GM21381 (cell line): Measurements from ENCODE around the gene NEDD4.
"Not testable (repeated sequence)": the region's sequence is repeated elsewhere in the genome, so short reads cannot be mapped to it uniquely, and the experiment has no call there.

ENCODE experiments used
- ATAC-seq: cut with Tn5 transposase; IDR thresholded peaks from one replicate; pipeline ENCODE4 v1.9.1; 2021; ENCODE audit warnings: mild to moderate bottlenecking, moderate library complexity; ENCODE audit not compliant: unreplicated experiment

The NEDD4 gene

DNA sequence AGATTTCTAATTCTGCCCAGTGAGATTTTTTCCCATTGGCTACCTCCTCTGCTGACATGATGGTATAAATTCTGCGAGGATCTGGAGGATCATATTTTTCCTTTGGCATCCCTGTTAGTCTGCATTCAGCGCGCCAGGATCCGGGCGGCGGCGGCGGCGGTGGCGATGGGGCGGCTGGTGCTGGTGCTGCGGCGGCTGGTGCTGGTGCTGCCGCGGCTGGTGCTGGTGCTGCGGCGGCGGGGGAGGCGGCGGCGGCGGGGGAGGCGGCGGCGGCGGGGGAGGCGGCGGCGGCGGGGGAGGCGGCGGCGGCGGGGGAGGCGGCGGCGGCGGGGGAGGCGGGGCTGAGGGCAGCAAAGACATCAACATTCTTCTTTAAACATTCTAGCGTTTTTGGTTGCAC, 13.6 kb upstream of the NEDD4 start:
- not testable (repeated sequence) for ATAC-seq

DNA sequence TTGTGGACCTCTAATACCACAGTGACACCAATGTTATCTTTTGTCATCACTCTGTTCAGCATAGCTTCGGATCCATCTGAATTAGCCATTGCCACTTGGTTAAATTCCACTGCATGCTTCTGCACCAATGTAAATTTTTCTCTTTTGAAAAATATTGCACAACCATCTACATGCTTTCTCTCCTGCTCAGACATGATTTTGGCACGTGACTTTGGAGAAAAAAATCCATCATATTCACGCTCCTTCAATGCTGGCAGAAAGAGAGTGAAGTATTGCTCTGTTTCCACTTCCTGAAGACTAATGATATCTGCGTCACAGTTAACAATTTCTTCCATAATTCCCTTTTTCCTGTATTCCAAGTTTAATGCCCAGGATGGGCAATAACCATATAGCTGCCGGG, 13.0 kb upstream of the NEDD4 start:
- not testable (repeated sequence) for ATAC-seq

DNA sequence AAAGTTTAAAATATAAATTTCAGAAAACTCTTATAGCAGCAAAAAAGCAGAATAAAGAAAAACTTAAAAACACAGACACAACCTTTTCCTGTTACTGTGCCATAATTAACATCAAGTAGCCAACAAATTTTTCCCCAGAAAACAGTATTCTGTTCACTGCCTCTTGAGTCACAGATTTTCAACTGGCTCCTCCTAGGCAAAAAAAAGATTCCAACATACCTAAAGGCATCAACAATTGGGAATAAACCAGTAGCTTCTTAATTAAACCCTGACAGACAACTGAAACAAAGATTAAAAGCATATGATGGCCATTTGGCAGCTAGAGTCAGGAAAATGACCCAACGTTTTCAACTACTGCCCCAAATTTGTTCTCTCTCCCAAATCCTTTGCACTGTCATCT, 10.9 kb upstream of the NEDD4 start:
- not testable (repeated sequence) for ATAC-seq

DNA sequence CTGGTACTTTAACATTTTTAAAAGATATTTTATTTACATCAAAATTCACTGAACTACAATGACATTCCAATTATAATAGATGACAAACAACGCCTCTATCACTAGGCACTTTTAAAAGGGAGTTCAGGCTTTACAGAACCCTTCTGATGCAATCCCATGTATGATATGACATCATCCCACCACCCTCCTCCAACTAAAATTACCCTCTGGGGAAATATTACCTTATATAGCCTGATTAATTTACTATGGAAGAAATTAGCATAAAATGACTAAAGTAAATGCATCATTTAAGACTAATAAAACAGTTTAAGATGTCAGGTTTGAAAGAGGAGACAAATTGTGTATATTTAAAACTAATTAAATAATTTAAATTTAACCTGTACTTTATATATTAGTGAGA, 10.4 kb upstream of the NEDD4 start:
- not testable (repeated sequence) for ATAC-seq

DNA sequence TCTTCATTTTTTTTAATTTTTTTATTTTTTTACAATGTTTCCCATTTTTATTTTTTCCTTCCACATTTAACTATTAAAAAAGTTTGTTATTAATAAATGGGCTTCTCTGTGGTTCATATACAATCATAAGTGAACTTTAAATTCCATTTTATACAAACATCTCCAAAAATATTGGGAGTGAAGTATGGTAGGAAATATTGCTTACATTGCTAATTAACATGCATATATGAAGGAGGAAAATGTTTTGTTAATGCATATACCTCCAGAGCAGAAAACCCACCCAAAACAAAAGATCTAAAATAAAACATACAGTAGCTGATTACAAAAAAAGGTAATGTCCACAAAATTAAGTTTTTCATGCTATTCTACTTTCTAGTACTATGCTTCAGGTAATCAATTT, 9.9 kb upstream of the NEDD4 start:
- not testable (repeated sequence) for ATAC-seq

DNA sequence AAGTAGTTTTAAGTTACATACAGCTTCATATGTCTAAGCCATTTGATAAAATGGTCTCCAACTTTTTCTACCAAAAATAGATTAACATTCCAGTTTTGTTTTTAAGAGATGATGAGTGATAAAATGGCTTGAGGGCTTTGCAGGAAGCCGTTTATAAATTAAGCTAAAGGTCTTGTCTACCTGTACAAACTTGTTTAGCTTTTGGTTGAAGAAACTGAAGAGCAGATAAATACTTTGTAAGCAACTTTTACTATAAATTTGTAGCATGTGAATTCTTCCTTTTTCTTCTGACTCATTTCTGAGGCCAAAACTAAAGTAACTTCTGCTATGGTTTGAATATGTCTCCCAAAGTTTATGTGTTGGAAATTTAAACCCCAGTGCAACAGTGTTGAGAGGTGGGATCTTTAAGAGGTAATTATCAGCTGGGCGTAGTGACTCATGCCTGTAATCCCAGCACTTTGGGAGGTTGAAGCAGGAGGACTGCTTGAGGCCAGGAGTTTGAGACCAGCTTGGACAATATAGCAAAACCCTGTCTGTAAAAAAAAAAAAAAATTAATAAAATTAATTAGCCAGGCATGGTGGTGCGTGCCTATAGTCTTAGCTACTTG, 8.2 kb upstream of the NEDD4 start:
- no peak for ATAC-seq

DNA sequence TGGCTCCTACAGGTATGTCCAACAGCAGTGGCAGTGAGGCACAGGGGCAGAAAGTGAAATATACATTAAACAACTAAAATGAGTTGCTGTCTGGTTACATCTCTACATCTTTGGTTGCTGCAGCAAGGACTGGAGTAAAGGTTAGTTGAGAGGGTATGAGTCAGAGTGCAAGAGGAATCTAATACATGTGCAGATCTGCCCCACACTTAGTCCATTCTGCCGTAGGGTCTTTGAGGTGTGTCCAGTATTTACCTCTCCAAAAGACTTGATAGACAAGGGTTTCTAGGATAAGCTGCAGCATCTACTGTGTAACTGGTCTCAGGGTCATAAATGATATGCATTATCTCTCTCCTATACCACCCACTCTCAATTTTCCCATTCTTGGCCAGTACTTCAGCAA, 6.2 kb upstream of the NEDD4 start:
- no peak for ATAC-seq

DNA sequence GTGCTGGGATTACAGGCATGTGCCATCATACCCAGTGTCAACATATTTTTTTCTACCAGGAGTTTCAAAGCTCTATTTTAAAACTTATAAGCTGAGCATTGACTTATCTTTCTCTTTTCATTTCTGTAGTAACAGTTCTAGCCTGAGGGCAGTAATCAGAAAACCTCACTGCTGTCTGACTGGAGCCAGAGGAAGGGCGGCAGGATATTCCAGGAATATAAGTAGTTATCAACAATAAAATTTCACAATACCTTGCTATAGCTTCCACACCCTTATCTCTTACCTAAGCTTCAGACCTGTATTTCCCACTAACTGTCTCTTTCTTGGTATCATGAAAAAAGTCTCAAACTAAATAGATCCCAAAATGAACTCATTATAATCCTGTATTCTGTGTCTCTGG, 5.1 kb upstream of the NEDD4 start:
- ATAC-seq = no peak

DNA sequence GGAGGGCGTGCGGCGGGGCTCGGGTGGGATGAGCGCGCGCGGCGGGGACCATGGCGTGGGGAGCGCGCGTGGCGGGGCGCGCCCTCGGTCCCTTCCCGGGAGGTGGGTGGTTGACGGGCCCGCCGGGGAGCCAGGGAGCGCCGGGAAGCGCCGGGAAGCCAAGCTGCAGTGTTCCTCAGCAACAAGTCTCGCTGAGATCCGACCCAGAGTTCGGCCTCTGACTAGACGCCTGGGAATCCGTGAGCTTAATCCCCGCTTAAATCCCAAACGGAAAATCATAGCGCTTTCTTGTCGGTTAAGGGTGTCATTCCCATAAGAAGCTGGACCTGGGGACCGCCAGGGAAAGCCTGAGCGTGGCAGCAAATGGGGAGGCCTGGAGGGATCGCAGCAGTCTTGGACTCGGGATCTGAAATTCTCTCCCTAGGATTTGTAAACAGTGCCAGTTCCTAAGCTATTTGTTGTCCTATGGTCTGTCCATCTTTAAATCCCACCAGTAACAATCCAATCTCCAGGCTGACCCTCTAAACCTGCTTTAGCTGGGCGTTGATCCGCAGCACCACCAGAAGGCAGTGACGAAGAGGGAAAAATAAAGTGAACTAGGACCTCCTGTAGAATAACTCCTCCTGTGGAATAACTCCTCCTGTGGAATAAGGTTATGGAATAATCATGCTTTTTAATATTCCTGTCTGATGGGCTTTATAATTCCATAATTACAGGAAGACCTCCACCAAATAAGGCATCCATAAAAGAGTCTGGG, 570 bp upstream of the NEDD4 start:
- peak; percentile 2 for ATAC-seq

DNA sequence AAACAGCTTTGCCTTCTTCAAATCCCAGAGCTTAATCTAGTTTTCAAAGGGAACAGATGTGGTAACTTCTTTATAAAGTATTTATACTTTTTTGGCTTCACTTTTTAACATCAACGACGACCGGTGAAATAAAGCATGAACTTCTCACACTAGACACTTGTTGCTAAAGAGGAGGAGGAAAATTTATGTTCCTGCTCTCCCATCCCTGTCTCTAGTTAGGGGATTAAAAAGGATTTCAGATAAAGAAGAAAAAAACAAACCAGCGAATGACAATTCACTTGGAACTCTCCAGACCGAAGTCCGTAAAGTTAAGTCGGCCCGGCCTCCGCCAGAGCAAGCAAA, 672 bp downstream of the NEDD4 start:
- no peak for ATAC-seq

DNA sequence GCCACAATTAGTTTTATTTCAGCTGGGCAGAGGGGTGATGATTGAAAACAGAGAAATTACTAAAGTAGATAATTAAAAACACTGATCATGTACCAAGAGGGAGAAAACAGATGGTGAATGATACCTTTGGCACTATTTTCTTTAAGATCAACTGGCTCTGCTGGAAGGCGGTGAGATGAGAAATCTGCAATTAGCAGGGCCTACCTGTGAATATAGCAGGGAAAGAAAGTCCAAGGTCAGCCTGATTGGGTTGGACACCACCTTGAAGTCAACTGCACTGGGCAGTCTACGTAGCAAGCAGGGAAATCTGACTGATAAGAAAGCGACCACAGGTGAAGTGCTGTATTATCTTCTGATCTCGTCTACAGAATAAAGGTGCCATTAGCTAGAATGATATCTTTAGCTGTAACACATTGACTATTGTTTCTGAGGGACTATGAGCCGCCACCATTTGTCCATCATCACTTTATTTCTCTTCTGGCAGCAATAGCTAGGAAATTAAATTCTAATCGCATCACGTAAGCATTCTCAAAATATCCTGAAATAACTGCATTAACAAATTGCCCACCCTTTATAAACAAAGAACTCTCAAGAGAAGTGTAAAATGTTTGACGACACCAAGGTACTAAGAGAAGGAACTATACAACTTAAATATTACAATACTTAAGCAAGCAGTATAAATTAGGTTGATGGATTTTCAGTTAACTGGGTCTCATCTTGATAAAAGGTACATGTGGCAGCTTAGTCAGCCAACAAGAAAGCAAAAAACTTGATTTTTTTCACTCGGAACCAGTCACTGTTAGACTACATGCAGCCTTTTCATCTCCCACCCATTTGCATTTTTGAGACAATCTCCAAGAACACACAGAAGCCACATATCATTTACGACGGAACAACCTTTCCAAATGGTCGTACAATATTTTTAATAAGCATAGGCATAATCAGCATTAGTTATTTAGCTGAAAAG, 1.3 kb downstream of the NEDD4 start:
- ATAC-seq = no peak

DNA sequence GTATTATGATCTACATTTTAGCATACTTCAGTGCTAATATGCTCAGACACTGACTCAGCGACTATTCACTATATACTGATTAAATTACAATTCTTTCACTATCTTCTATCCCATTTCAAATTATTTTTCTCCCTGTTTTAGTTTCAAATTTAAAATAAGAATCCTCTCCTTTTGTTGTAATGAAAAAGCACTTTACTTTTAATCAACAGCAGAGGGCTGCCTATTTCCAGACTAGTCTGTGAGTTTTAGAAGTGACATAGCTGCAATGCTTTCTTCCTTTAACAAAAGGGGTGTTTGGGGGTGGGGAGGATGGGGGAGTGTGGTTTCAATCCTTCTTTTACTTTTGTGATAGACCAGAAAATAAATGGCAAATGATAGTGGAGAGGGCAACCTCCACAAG, 2.4 kb downstream of the NEDD4 start:
- ATAC-seq = no peak

DNA sequence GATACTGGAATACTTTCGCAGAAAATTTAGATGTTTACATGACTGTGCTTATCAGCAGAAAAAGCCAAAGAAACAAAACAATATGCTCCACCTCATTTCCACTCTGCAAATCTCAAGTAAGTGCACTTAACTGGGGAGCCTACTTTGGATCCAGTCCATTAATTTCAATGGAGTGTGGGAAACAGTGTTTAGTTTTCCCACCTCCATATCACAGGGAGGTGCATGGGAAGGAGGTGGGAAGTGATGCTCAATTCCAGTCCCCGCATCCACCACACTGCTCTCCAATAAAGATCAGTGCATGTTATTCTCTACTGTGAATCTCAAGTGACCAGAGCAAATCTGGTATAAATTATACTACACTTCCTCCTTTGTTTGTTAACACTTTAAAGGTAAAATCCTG, 2.9 kb downstream of the NEDD4 start:
- ATAC-seq = no peak

DNA sequence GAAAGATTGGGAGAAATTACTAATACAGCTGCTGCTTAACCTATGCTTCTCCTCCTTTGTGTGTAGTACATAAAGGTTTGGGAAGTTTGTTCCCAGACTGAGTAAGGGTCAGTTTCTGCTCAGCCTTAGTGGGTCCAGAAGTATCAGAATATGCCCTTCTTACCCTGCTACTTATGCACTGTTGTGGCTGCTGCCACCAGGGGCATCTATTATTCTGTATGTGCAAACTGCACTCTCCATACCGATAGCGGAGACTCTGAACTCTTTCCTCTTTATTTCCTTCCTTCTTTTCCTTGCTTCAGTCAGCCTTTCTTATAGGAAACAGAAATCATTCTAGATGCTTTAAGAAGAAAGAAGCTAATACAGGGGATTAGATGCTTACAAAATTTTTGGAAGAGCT, 4.0 kb downstream of the NEDD4 start:
- no peak for ATAC-seq

DNA sequence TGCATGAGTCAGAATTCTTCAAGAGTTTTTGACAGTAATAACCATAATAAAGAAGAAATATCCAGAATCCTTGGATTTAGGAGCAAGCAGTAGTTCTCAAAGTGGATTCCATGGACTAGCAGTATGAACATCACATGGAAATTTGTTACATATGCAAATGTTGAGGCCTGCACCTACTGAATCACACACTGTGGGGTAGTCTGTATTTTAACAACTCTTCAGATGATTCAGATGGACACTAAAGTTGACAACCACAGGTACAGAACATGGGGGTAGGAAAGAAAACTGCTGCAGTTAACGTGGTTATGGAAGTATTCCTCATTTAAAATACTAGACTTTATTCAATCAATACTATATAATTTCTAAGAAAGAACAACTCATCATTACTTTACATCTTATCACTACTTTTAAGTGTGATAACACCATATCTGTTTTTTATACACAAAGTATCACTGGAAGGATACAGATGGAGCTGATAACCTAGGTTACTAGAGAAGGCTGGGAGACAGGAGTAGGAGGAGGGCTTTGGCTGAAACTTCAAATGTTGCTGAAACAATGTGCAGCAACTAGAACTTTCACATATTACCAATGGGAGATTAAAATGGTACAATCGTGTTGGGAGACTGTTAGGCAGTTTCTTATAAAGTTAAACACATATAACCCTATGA, 11.7 kb downstream of the NEDD4 start:
- ATAC-seq = no peak

DNA sequence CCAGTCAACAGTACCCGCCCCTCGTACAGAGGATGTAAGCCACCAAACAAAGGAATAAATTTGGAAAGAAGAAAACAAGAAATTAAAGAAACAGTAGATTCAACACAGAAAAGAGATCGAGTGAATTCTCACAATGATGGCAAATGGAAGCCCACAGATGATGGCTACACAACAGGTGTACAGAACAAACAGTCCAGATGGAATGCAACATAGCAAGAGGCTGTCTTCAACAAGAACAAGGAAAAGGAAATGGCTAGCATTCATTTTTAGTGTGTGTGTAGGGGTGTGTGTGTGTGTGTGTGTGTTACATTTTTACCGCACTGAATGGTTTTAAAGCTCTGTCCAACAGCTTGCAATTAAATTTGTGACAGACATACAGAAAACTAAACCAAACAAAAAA, 12.9 kb downstream of the NEDD4 start:
- ATAC-seq = no peak

DNA sequence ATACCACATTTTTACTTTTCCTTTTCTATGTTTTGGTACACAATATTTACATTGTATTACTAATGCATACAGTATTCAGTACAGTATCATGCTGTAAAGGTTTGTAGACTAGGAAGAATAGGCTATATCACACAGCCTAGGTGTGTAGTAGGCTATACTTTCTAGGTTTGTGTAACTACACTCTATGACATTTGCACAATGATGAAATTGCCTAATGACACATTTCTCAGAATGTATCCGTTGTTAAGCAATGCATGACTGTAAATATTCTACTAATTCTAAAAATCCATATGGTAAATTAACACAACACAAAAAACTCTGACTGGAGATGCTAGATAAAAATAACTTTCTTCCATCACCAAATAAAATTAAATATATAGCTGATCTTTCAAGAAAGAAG, 16.2 kb downstream of the NEDD4 start:
- no peak for ATAC-seq

DNA sequence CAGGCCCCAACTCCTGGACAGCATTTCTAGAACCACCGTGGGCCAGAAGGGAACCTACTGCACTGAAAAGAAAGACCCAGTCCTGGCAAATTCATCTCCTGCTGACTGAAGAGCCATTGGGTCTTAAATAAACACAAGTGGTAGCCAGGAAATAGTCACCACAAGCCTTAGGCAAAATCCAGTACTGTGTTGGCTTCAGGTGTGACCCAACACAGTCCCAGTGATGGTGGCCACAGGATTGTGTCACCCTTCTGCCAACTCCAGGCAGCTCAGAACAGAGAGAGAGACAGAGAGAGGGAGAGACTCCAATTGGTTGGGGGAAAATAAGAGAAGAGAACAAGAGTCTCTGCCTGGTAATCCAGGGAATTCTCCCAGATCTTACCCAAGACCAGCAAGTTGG, 23.1 kb downstream of the NEDD4 start:
- no peak for ATAC-seq

DNA sequence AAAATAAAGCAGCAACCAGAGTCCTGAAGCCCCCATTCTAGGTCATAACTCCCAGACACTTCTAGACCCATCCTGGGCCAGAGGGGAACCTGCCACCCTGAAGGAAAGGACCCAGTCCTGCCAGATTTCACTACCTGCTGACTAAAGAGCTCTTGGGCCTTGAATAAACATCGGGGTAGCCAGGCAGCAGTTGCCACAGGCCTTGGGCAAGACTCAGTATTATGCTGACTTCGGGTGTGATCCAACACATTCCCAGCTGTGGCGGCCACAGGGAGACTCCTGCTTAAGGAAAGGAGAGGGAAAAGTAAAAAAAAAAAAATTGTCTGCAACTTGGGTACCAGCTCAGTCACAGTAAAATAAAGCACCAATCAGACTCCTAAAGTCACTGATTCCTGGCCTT, 23.8 kb downstream of the NEDD4 start:
- ATAC-seq = no peak

DNA sequence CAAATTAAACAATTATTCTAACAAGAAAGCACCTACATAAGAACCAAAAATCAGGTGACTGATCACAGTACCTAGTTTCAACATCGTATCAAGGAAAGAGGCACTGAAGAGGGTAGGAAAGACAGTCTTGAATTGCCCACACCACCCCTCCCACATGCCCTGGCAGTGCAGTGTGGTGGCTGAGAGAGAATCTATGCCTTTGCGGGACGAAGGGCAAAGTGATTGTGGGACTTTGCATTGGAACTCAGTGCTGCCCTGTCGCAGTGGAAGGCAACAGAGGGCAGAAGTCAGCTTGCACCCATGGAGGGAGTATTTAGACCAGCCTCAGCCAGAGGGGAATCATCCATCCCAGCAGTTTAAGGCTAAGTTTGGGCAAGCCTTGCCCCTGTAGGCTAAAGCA, 24.5 kb downstream of the NEDD4 start:
- no peak for ATAC-seq

DNA sequence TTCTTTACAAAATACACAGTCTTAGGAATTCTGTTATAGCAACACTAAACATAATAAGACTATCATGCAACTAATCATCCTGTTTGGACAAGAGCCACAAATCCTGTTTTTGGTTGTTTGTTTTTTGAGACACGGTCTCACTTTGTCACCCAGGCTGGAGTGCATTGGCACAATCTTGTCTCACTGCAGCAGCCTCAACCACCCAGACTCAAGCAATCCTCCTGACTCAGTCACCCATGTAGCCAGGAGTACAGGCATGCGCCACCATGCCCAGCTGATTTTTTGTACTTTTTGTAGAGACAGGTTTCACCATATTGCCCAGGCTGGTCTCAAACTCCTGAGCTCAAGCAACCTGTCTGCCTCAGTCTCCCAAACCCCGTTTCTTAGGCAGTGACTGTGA, 28.3 kb downstream of the NEDD4 start:
- no peak for ATAC-seq
